Measurements from ENCODE around the gene LAMTOR2.

The LAMTOR2 gene

GRCh38 chr1:156080241-156080862 is 25.8 kb downstream of the LAMTOR2 start:
- H3K4me3 ChIP-seq (ENCODE audit: low read depth, low read length): peak overlapping the region; percentile 80
- no peak overlapping the region for H3K27ac ChIP-seq
- DNase-seq: no peak
- H3K36me3 ChIP-seq (replicated peaks): peaks cover 12% of the 10 kb centered on the region
- no peak for TF ChIP-seq CTCF (IDR thresholded peaks at IDR 0.05; ENCODE audit: low read depth, low read length, missing control alignments)
- no peaks in the 10 kb centered on the region for H3K27me3 ChIP-seq (replicated peaks)
- in situ Hi-C loops (cut with HindIII; ENCODE audit: low pct_ligation_motif_present, low sequenced_read_pairs): no loop called here

- no peak for TF ChIP-seq CTCF (IDR thresholded peaks at IDR 0.05; ENCODE audit: low read depth, low read length, missing control alignments)
- peak overlapping the region; percentile 80 for H3K4me3 ChIP-seq (ENCODE audit: low read depth, low read length)
- H3K27ac ChIP-seq: no peak overlapping the region
- peaks cover 12% of the 10 kb centered on the region for H3K36me3 ChIP-seq (replicated peaks)
- no peaks in the 10 kb centered on the region for H3K27me3 ChIP-seq (replicated peaks)
- DNase-seq: no peak
- in situ Hi-C loops (cut with HindIII; ENCODE audit: low pct_ligation_motif_present, low sequenced_read_pairs): no loop called here
Observed at GRCh38 chr1:156080863-156081179, 26.2 kb downstream of the LAMTOR2 start.

GRCh38 chr1:156081180-156081916 is 26.8 kb downstream of the LAMTOR2 start:
- no peaks in the 10 kb centered on the region for H3K27me3 ChIP-seq (replicated peaks)
- TF ChIP-seq CTCF (IDR thresholded peaks at IDR 0.05; ENCODE audit: low read depth, low read length, missing control alignments): no peak
- DNase-seq: no peak
- H3K27ac ChIP-seq: no peak overlapping the region
- in situ Hi-C loops (cut with HindIII; ENCODE audit: low pct_ligation_motif_present, low sequenced_read_pairs): no loop called here
- peak overlapping the region; percentile 80 for H3K4me3 ChIP-seq (ENCODE audit: low read depth, low read length)
- peaks cover 11% of the 10 kb centered on the region for H3K36me3 ChIP-seq (replicated peaks)

GRCh38 chr1:156081917-156082308 is 27.3 kb downstream of the LAMTOR2 start:
- DNase-seq: no peak
- peak overlapping the region; percentile 80 for H3K4me3 ChIP-seq (ENCODE audit: low read depth, low read length)
- in situ Hi-C loops (cut with HindIII; ENCODE audit: low pct_ligation_motif_present, low sequenced_read_pairs): no loop called here
- no peak for TF ChIP-seq CTCF (IDR thresholded peaks at IDR 0.05; ENCODE audit: low read depth, low read length, missing control alignments)
- peaks cover 5% of the 10 kb centered on the region for H3K36me3 ChIP-seq (replicated peaks)
- H3K27ac ChIP-seq: no peak overlapping the region
- H3K27me3 ChIP-seq (replicated peaks): no peaks in the 10 kb centered on the region

- peak; percentile 68 for DNase-seq
- TF ChIP-seq CTCF (IDR thresholded peaks at IDR 0.05; ENCODE audit: low read depth, low read length, missing control alignments): no peak
- in situ Hi-C loops (cut with HindIII; ENCODE audit: low pct_ligation_motif_present, low sequenced_read_pairs): no loop called here
- H3K27me3 ChIP-seq (replicated peaks): no peaks in the 10 kb centered on the region
- H3K4me3 ChIP-seq (ENCODE audit: low read depth, low read length): peak within 1 kb of the TSS; percentile 80
- H3K36me3 ChIP-seq (replicated peaks): no peaks in the 10 kb centered on the region
- no peak within 1 kb of the TSS for H3K27ac ChIP-seq
Observed at GRCh38 chr1:156082309-156083091, 27.9 kb downstream of the LAMTOR2 start, which contains the start of gene MEX3A. TSS of gene MEX3A (minus strand) at chr1:156082465. CDS start at chr1:156081998, 467 bp downstream.
